HG03139 (cell line): Measurements from ENCODE around the gene MLXIPL.
"Not testable (repeated sequence)": the region's sequence is repeated elsewhere in the genome, so short reads cannot be mapped to it uniquely, and the experiment has no call there.

Source experiments
- ATAC-seq: cut with Tn5 transposase; IDR thresholded peaks from one replicate; pipeline ENCODE4 v1.9.1; 2021; ENCODE audit not compliant: unreplicated experiment

The MLXIPL gene

DNA sequence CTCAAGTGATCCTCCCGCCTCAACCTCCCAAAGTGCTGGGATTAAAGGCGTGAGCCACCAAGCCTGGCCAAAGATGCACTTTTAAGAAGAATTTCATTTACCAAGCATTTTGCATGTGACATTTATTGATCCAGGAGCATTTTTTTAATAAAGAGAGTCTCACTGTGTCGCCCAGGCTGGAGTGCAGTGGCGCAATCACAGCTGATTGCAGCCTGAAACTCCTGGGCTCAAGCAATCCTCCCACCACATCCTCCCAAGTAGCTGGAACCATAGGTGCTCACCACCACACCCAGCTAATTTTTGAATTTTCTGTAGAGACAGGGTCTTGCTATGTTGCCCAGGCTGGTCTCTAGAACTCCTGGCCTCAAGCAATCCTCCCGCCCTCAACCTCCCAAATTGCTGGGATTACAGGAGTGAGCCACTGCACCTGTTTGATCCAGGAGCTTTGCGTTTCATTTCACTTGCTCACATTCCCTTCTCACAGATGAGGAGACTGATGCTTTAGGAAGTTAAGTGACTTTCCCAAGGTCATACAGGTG is 41.6 kb downstream of the MLXIPL start:
- no peak for ATAC-seq

DNA sequence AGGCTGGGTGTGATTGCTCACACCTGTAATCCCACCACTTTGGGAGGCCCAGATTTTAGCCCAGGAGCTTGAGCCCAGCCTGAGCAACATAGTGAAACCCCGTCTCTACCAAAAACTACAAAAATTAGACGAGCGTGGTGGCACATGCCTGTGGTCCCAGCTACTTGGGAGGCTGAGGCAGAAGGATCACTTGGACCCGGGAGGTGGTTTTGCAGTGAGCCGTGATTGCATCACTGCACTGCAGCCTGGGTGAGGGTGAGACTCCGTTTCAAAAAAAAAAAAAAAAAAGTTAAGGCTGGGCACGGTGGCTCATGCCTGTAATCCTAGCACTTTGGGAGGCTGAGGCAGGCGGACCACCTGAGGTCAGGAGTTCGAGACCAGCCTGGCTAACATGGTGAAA is 43.3 kb downstream of the MLXIPL start:
- not testable (repeated sequence) for ATAC-seq

DNA sequence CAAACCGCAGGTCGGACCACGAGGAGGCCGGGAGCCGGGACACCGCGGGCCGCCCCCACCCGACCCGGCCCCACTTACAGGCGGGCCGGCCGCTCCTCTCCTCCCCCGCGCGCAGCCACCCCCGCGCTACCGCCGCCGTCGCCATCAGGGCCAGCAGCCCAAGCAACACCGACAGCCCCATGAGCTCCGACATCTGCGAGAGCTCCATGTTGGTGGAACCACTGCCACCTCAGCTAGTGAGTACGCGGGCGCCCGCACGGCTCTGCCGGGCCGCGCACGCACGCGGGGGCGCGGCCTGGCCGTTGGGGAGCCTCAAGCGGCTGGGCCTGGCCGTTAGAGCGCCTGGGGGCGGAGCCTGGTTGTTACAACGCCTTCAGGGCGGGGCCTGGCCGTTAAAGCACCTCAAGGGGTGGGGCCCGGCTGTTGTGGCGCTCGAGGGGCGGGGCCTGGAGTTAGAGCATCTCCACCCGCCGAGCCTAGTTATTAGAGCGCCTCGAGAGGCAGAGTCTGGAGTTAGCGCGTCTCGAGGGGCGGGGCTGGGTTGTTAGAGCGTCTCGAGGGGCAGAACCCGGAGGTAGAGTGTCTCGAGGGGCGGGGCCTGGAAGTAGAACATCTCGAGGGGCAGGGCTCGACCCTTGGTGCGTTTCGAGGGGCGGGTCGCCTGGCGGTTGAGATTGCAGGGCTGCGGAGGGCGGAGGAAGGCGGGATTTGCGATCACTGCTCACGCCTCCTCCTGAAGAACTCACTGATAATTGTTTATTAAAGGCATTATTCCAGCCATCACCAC is 45.8 kb downstream of the MLXIPL start, which contains the start of gene TBL2:
Gene TBL2, minus strand, starts transcription at position 238 of the 787 bp plus-strand sequence. Its CDS starts 30 bp downstream, at position 208.
- peak; percentile 82 for ATAC-seq

DNA sequence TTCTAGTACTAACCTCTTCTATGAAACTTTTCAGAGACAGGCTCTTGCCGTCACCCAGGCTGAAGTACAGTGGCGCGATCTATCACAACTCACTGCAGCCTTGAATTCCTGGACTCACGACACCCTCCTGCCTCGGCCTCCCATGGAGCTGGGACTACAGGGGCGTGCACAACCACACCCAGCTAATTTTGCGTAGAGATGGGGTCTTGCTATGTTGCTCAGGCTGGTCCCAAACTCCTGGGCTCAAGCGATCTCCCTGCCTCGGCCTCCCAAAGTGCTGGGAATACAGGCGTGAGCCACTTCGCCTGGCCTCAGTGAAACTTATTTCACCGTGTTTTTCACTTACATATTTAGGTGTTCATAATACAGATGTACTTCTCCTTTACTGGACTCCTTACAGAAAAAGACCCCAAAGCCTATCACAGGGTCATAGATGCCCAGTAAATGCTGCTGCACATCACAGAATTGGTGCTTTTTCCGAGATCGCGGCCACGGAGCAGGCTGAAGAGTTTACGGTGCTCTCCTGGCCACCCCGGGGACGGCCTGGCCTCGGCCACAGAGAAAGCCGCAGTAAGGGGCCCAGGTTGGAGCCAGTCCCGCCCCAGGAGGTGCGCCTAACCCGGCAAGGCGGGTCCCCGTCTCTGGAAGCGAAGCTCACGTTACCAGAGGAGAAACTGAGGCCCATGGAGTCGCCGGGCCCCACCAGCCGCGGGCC is 46.5 kb downstream of the MLXIPL start:
- ATAC-seq, result peak; percentile 18

DNA sequence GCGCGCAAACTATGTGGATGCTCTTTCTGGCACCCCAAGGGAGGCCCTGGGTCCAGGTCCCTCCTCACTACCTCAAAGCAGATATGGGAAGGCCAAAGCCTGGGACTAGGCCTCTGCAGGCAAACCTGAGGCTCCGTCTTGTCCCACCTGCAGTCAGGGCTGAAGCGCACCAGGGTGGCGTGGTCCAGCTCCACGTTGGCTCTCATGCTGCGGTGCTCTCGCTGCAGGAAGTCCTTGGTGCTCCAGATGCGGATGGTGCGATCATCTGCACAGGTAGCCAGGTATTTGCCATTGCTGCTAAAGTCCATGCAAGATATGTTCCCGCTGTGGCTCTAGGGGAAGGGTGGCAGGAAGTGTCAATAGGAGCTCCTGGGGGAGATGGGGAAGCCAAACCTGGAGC is 50.5 kb downstream of the MLXIPL start:
- ATAC-seq, result no peak

DNA sequence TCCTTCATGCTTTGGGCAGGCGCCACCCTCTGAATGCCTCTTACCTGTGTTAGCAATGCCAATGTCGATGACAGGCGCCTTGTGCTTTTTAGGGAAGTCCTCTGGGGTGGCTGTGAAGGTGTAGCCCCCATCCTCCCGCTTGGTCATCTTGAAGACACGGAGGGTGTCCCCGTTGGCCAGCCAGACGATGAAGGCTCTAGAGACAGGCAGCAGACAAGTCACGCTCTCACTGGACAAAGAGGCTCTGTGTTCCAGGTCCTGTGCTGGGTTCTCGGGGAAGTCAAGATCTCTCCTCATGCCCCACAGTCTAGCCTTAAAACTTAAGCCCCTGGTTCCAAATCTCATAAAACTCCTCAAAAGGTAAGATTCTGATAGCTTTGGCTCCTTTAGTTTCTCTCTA is 51.0 kb downstream of the MLXIPL start:
- no peak for ATAC-seq

DNA sequence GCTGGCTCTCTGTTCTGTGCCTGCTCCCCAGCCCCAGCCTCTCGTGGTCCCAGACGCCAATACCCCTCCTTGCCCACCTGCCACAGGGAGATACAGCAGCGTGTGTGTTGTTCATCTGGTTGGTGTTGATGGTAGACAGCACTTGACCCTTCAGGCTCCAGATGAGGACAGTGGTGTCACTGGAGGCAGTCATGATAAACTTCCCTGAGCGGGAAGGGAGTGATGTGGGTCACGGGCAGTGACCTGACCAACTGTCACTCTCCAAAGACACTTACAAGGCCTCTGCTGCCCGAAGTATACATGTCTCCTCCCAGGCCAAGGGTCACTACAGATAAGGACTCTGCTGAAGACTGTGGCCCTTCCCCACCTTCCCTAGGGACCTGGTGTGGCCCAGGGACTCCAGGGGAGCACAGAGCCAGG is 51.5 kb downstream of the MLXIPL start:
- no peak for ATAC-seq

DNA sequence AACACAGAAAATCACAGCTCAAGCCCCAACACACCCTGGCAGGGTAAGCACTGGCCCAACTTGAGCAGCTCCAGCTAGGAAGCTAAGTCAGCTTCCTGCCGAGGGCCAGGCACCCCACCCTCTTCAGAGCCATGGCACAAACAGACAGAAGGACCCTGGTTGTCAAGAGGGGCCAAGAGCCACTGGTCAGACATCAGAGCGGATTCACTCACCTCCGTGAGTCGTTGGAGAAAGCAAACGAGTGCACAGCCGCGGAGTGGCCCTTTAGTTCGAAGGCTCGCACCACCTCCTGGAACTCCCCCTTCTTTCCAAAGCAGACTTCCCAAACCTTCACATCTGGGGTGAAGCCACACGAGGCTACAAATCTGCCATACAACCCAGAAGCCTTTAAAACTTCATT is 53.3 kb downstream of the MLXIPL start:
- ATAC-seq, result no peak

DNA sequence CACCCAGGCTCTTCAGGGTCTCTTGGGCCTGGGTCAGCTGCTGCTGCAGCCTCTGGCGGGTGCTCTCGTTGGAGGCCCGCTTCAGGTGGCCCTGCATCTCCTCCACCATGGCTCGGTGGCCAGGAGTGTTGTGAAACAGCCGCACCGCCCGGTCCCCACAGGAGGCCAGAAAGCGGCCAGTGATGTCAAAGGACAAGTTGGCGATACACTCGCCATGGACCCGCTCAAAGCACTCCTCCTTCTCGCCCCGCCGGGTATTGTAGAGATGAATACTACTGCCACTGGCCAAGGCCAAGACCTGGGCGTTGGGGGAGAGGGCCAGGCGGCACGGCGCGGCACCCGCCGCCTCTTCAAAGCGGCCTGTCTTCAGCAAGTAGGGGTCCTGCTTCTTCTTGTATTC is 53.8 kb downstream of the MLXIPL start:
- no peak for ATAC-seq

DNA sequence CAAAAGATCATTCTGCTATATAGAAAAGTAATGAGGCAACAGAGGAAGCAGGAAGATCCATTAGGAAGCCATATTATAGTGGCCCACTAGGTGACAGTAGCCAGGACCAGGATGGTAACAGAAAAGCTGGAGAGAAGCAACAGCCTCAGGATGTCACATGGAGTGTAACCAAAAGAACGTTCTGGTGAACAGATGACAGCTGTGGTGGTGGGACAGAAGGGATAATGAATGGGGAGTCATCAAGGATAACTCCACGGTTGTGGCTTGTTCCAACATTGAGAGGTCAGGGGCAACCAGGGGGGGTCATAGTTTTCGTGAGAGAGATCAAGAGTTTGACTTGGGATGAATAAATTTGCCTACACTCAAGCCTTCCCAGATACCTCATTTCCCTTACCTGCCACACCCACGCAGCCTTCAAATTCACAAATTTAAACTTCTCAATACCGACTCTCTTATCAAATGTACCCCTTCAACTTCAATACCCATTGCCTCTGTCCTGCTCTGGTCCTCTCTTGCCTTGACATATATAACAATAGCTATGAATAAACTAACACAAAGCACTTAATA is 55.2 kb downstream of the MLXIPL start:
- no peak for ATAC-seq

DNA sequence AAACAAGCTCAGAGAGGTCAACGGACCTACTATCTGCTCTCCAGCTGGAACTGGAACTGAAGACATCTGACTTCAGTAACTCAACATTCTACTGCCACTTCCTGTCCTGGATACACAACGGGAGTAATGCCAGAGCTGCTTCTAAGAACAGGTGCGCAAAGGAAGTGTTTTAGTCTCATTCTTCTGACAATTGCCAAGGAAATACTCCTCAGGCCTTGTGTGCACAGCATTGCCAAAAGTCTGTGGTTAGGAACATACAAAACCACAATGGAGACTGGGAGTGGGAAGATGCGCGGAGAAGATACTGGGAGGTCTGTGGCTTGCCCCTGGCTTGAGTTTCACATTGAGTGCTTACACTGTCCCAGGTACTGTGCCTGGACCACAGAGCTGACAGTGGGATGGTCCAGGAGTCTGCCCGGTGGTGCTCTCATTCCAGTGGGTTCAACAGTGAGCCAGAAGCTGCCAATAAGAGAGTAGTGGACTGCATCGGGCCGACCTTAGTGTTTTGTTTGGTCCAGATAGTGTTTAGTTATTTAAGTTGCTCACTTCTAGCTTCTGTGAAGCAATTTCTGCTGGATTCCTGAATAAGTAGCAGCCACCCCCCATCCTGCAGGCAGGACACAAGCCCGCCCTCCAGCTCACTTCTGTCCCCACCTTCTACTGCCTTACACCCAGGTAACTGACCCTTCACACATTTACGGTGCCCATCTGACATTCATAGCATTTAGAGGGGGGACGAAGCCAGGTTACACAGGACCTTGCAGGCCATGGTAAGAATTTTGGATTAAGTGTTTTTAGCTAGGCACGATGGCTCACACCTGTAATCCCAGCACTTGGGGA is 56.3 kb downstream of the MLXIPL start:
- no peak for ATAC-seq

DNA sequence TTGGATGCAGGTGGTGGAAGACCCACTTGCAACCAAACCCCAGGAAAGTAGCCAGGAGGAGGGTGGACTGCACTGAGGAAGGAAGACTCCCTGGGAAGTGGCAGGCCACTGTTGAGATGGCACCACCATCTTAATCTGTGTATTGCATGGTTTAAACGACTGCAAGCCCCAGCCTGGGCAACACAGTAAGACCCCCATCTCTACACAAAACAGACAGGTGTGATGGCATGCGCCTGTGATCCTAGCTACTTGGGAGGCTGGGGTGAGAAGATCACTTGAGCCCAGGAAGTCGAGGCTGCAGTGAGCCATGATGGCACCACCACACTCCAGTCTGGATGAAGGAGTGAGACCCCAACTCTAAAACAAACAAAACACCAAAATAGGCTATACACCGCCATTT is 57.2 kb downstream of the MLXIPL start:
- no peak for ATAC-seq

DNA sequence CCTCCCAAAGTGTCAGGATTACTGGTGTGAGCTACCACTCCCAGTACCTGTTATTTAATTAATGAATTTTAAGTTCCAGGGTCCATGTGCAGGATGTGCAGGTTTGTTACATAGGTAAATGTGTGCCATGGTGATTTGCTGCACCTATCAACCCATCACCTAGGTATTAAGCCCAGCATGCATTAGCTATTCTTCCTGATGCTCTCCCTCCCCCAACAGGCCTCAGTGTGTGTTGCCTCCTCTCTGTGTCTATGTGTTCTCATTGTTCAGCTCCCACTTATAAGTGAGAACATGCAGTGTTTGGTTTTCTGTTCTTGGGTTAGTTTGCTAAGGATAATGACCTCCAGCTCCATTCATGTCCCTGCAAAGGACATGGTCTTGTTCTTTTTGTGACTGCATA is 57.9 kb downstream of the MLXIPL start:
- not testable (repeated sequence) for ATAC-seq

DNA sequence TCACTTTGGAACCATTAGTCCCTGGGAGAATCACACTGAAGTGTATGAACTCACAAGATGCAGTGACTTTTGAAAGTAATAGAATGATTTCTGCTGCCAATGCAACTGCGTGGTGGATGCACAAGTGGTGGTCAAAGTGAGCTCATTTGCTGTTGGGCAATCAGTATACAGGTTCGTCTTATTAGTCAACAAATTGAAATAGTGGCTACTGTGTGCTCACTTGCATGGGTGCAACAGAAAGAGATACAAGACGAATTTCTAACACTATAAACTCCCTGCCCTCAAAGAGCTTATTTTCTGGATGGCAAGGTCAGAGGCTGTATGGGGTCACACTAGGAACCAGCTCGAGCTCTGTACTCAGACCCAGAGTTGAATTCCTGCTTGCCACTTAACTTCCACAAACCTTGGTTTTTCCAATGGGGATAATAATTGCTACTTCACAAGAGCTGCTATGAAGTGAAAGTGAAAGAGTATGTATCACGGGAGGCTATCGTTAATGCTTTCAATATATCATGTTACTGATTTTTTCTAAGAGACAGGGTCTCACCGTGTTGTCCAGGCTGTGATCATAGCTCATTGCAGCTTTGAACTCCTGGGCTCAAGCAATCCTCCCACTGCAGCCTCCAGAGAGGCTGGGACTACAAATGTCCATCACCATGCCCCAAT is 58.5 kb downstream of the MLXIPL start:
- ATAC-seq, result no peak

DNA sequence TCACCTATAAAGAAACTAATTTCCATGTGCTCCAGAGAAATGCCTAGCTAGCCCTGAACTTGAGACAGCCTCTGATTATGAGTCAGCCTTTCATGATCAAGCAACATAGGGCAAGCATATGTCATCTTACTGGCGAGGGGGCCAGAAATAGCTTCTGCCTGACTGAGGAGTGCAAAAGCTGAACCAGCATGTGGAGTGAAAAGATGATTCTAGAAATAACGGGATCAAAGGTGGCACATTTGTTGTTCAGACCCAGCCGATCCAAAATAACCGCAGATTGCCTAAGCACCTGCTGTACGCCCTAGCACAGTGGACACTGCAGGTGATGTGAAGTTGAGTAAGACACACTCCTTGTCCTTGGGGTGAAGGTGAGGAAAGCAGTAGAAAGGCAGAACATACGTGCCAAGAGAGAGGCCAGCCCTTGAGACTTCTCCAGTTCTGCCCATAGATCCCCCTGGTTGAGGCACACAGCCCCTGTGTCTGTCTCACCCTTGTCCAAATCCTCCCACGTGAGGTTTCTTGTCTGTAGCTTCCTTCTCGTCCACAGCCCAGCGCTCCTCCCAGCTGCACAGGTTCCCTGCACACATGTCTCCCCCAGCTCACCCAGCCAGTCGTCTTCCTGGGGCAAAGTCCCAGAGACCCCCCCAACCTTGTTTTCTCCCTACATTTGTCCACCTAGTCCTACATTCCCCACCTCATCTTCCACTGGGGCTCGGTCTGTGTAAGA is 64.0 kb downstream of the MLXIPL start:
- ATAC-seq, result no peak

DNA sequence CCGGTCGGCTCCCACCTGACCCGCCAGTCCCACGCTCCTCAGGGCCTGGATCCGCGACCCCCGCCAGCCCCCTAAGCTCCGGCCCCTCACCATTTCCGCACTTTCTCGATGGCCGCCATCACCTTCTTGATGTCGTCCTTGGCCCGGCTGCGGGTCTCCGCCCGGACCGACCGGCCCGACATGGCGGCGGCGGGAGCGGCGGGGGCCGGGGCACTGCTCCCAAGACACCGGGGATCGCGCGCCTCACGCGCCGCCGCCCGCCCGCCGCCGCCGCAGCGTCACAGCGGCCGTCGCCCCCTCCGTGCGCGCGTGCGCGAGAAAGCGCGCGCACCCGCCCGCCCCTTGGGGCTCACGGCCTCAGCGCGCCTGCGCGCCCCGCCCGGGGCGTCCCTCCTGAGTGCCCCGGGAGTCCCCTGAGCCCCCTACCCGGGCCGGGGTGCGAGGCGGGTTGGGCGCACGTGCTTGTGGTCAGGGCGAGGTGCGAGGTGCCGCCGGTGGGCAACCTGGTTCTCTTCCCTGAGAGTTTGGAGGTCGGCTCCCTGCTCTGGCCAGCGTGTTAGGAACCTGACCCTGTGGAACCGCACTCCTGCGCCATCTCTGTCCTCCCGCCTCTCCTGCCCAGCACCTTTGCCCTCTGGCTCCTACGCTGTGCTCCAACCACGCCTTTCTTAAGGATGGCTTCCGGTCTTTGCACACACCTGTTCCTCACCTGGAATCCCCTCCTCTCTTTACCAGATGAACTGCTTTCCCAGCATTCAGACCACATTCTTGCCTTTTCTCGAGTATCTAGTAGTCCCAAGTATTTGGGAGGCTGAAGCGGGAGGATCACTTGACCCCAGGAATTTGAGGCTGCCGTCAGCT is 66.7 kb downstream of the MLXIPL start, which contains the start of gene BCL7B:
Gene BCL7B, minus strand, starts transcription at position 294 of the 861 bp plus-strand sequence. Its CDS starts 112 bp downstream, at position 182.
- peak; percentile 29 for ATAC-seq

DNA sequence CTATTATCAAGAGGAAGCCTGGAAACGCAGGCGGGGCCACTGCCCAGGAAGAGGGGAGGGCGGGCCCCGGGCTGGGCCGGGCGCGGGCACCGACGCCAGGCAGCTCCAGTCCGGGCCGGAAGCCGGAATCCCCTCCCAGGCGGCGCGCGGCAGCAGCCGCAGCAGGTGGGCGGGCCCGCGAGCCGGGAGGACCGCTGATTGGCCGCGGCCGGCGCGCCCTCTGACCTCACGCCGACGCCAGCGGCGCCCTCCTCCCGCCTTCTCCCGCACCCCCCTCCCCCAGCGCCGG is 67.3 kb downstream of the MLXIPL start:
- peak; percentile 87 for ATAC-seq

DNA sequence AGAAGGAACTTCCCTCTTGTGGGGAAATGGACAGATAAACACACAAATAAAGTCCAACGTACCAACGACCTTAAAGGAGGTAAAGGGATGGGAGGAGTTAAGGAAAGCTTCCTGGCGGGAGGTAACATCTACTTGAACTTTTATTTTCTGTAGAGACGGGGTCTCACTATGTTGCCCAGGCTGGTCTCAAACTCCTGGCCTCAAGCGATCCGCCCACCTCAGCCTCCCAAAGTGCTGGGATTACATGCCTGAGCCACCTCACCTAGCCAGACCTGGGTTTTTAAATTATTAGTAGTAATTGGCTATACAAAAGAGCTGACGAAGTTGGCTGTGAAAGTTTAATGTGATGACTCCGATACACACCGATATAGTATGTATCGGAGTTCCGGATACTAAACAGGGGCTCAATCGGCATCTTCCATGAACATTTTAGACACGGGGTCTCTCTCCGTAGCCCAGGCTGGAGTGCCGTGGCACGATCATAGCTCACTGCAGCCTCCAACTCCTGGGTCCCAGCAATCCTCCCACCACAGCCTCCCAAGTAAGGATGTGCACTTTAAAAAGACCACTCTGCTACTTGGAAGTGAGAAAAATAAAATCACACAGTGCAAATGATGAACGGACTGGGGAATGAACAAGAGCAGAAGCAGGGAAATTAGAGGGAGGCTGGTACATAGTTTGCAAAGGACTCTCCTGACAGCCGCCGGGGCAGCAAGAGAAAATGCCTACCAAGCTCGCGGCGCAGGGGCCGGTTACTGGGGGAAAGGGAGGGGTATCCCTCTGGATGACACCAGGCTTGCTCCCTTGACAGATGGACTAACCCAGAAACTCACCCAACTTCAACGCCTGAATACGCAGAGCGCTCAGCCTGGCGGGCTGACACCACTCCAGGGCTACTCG is 67.9 kb downstream of the MLXIPL start:
- no peak for ATAC-seq
